ENCODE results near the gene HOXD10. TPM values are rescaled to one million over a fixed set of nuclear protein-coding genes. Genes with fewer than 3 reads are reported as not detected.

The HOXD10 gene
- total RNA-seq, 4 donors from 2014 or later = 0.56 to 0.59 TPM; not detected in 2

DNA sequence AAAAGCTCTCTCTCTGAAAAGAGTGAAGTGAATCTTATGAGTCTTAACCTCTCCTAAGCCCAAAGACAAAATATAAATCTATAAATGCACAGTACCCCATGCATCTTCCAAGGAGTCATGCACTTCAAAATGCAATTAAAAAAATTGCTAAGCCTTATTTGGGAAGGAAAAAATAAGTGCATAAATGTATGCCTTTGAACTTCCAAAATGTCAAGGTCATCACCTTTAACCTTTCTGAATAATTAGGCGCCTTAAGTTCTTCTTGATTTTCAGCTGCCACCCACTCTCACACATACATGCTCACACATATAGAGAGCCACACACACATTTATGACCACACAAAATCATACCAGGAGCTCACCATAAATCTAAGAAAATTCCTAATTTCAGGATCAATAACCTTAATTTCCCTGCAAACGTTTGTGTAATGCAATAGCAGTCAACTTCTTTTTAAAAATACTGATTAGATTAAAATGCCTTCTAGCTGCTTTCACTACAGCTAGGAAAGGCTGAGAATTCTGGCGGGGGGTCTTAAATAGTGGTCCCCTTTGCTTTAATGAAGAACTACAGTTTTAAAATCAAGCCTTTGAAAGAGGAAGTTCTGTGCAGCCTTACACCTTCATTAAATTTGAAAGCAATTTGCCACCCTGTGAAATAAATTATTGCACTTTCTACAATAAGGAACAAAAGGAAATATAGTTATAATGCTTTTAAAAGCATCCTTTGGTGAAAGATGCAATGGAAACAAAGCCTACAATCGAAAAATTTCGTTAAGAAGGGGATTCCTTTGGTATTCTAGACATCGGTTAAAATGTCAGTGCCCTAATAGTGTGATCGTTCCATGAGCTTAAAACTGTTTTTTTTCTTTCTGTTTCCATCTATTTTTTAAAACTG is 5.9 kb upstream of the HOXD10 start:
- 31% methylated on average over 7 of the region's 7 CpGs for WGBS
- Histone ChIP-seq H3K27ac (no peak overlapping the region), H3K4me1 (peaks cover 37% of the 10 kb centered on the region), H3K27me3 (peaks cover 99% of the 10 kb centered on the region), H3K9me3 (no peaks in the 10 kb centered on the region), H3K4me3 (no peak overlapping the region), H3K36me3 (no peaks in the 10 kb centered on the region)
- no peak for DNase-seq (ENCODE audit: low spot score in 2 of 2)
- no peak for TF ChIP-seq EP300 (IDR thresholded peaks at IDR 0.05)
- TF ChIP-seq, protein P1, sequence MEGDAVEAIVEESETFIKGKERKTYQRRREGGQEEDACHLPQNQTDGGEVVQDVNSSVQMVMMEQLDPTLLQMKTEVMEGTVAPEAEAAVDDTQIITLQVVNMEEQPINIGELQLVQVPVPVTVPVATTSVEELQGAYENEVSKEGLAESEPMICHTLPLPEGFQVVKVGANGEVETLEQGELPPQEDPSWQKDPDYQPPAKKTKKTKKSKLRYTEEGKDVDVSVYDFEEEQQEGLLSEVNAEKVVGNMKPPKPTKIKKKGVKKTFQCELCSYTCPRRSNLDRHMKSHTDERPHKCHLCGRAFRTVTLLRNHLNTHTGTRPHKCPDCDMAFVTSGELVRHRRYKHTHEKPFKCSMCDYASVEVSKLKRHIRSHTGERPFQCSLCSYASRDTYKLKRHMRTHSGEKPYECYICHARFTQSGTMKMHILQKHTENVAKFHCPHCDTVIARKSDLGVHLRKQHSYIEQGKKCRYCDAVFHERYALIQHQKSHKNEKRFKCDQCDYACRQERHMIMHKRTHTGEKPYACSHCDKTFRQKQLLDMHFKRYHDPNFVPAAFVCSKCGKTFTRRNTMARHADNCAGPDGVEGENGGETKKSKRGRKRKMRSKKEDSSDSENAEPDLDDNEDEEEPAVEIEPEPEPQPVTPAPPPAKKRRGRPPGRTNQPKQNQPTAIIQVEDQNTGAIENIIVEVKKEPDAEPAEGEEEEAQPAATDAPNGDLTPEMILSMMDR (IDR thresholded peaks at IDR 0.05) = no peak

DNA sequence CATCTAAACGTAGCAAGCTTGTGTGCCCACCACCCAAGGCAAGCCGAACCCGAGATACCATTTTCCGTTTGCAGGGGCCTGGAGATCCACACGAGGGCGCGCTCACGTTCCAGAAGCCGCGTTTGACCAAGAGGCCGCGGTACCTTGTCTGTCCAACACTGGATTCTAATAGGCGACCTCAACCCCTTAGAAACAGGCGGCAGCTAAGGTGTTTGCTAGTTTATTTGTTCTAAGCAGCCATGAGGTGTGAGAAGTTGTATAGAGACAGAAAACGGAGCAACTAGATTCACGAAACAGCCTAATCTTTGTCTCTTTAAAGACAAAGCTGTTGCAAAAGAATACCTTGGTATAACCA is 5.3 kb upstream of the HOXD10 start:
- WGBS = 7% methylated on average over 16 of the region's 16 CpGs
- no peak for DNase-seq (ENCODE audit: low spot score in 2 of 2)
- Histone ChIP-seq H3K27ac (no peak overlapping the region), H3K9me3 (no peaks in the 10 kb centered on the region), H3K4me1 (peaks cover 34% of the 10 kb centered on the region), H3K27me3 (peaks cover 99% of the 10 kb centered on the region), H3K4me3 (no peak overlapping the region), H3K36me3 (no peaks in the 10 kb centered on the region)
- TF ChIP-seq POLR2AphosphoS5 (IDR thresholded peaks at IDR 0.05) (no peak), EP300 (IDR thresholded peaks at IDR 0.05) (no peak)
- TF ChIP-seq, protein P1 (IDR thresholded peaks at IDR 0.05) = peak in 1 of 2 donors; percentile 64

DNA sequence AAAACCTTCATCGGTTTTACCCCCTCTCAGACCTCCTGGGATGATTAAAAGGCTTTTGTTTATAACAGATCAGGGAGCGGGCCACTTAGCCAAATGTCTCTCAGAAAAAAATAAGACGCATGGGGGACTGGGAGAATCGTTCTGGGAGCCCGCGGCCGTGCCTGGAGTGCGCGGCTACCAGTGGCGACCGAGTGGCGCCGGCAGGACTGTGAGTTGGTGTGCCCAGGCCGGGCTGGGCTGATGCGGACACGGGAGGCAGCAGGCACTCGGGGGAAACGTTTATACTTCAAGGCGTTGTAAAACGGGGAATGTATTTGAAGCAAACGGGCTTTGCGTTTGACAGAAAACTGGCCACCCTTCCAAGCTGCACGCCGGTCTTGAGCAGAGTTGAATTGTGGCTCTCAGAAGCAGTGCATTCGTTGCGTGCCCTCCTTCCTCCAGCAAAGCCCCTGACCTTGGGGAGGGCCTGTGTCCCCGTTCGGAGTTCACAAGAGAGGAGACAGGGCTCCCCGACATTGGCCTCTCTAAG is 4.7 kb upstream of the HOXD10 start:
- Histone ChIP-seq H3K9me3 (no peaks in the 10 kb centered on the region), H3K27ac (no peak overlapping the region), H3K4me1 (peaks cover 30% of the 10 kb centered on the region), H3K27me3 (peaks cover 99% of the 10 kb centered on the region), H3K4me3 (no peak overlapping the region), H3K36me3 (no peaks in the 10 kb centered on the region)
- no peak for DNase-seq (ENCODE audit: low spot score in 2 of 2)
- 24% methylated on average over 27 of the region's 29 CpGs for WGBS
- TF ChIP-seq POLR2AphosphoS5 (IDR thresholded peaks at IDR 0.05) (no peak), EP300 (IDR thresholded peaks at IDR 0.05) (no peak), POLR2A (IDR thresholded peaks at IDR 0.05) (no peak)
- TF ChIP-seq, protein P1 (IDR thresholded peaks at IDR 0.05) = no peak

DNA sequence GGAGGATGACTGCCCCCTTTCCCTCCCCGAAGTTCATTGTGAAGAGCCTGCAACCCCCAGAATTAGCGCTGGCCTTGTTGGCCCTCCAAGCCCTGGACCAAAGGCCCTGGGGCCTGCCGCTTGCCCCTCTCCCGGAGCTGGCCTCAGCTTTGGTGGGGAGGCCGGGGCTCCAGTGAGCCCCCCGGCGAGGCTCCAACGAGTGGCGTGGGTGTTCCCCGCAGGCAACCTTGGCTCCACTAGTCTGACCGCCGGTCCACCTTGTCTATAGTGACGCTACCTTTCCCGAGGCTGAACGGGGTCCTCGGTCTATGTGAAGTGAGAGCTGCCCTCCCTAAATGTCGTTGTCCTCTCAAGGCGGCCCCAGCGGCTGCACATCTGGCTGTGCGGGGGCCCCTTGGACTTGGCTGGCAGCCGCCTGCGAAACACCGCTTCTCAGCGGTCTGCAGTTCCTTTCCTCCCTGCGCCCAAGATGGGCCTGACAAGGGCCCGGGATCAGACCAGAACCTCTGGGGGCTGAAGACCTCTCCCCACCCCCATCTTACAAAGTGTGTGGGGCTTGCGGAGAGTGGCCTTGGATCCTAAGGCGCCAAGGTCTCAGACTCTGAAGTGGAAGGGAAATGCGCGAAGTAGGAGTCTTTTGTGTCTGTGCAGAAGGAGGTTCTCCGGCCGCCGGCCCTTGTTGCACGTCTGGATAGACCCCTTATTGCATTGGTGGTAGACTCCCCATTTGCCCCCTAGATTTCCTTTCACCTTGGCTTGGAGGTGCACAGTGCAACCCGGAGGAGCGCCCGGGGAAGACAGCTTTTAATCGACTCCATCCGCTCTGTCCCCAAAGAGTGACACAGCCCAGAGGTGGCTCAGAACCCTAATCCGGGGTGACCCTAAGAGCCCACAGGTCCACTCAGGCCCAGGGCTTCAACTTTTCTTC is 3.9 kb upstream of the HOXD10 start:
- Histone ChIP-seq H3K27ac (no peak overlapping the region), H3K36me3 (no peaks in the 10 kb centered on the region), H3K4me1 (peaks cover 29% of the 10 kb centered on the region), H3K9me3 (no peaks in the 10 kb centered on the region), H3K4me3 (no peak overlapping the region), H3K27me3 (peaks cover 100% of the 10 kb centered on the region)
- 28% methylated on average over 25 of the region's 40 CpGs for WGBS
- no peak for DNase-seq (ENCODE audit: low spot score in 2 of 2)
- TF ChIP-seq POLR2AphosphoS5 (IDR thresholded peaks at IDR 0.05) = no peak
- no peak for TF ChIP-seq EP300 (IDR thresholded peaks at IDR 0.05)
- TF ChIP-seq POLR2A (IDR thresholded peaks at IDR 0.05) = no peak
- TF ChIP-seq, protein P1 (IDR thresholded peaks at IDR 0.05) = no peak

Measured in suprapubic skin (tissue), 4 donors.